ENCODE results near the gene AKNA.

AKNA gene

DNA sequence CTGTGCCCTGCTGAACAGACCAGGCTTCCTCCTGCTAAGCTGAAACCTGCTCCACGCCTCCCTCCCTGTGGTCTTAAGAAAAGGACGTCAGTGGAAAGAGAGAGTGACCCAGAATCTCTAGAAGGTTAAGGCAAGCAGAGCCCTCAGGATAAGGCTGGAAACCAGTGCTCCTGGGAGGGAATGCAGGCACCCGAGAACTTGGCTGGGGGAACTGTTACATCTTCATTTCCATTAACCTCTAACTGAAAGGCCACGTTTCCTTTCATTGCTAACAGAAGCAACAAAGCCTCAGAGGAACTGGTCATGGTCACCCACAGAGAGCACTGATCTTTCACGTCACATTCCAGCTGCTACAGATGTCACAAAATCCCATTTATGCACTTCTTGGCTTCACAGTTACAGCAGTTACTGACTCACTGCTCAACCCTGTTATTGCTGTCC, 26.1 kb upstream of the AKNA start:
- no peak for FAIRE-seq
- no peak for DNase-seq (ENCODE audit: insufficient read length)
- no peak for TF ChIP-seq POLR2AphosphoS5 (IDR thresholded peaks at IDR 0.05; ENCODE audit: low read depth, low read length)
- TF ChIP-seq TAF1 (IDR thresholded peaks at IDR 0.05; ENCODE audit: borderline replicate concordance, low read depth, low read length) = no peak
- TF ChIP-seq POLR2A (IDR thresholded peaks at IDR 0.05; ENCODE audit: low read depth, low read length) = no peak

DNA sequence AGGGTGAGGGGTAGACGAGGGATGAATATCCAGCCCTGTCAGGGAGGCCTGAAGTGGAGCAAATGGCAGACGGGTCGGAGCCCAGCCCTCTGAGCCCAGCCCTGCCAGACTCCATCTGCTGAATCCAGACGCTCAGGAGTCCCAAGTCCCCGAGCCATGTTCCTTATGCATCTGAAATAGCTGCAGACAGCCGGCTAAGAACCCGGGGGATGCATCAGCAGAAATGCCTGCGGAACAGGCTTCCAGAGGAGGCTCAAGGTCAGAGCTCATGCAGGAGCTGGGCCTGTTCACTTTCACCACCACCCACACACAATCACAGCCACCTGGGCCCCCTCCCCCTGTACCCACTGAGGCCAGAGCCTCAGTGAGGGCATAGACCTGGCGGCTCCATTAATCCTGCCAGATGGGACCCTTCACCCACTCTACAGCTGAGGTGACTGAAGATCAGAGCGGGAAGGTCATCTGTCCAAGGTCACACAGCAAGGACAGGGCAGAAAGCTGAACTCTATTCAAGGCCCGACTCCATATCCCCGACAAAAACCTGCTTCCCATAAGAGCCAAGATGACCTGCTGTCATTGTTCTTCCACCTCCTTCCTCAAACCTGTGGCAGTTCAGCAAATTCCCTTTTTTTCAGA, 24.4 kb upstream of the AKNA start:
- TF ChIP-seq POLR2AphosphoS5 (IDR thresholded peaks at IDR 0.05; ENCODE audit: low read depth, low read length) (no peak), POLR2A (IDR thresholded peaks at IDR 0.05; ENCODE audit: low read depth, low read length) (no peak), TAF1 (IDR thresholded peaks at IDR 0.05; ENCODE audit: borderline replicate concordance, low read depth, low read length) (no peak)
- FAIRE-seq = no peak
- DNase-seq (ENCODE audit: insufficient read length) = no peak

DNA sequence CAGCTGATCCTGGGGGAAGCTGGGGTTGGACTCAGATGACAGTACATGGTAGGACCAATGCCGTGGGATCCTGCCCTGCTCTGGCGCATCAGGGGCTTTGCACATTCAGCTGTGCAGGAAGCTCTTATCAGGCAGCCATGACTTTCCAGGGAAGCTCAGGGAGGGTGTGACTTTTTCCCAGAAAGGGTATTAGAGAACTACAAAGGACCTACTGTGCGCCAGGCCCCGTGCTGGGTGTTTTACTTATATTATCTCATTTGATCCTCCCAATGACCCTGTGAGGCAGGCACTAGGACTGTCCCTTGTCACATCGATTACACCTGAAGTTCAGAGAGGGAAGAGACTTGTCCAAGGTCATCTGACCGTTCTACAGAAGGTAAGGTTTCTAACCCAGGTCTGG, 23.7 kb upstream of the AKNA start:
- DNase-seq (ENCODE audit: insufficient read length) = no peak
- FAIRE-seq = no peak
- TF ChIP-seq POLR2A (IDR thresholded peaks at IDR 0.05; ENCODE audit: low read depth, low read length) (no peak), POLR2AphosphoS5 (IDR thresholded peaks at IDR 0.05; ENCODE audit: low read depth, low read length) (no peak), TAF1 (IDR thresholded peaks at IDR 0.05; ENCODE audit: borderline replicate concordance, low read depth, low read length) (no peak)

DNA sequence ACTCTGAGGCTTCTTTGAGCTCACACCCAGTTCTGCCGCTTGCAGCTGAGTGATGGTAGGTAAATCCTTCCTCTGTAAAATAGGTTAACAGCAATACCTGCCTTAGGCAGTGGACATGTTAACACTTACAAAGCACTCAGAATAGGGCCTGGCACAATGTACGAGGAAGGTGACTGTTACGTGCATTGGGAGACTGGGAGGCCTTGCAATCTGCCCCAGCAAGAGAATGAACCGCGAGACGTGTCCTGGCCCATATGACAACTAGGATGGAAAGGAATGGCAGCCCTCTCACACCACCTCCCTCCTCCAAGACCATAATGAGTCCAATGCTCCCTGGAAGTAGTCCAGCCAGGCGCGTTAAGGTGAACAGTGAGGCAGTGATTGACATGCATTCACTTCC, 23.1 kb upstream of the AKNA start:
- FAIRE-seq = no peak
- DNase-seq (ENCODE audit: insufficient read length) = no peak
- TF ChIP-seq POLR2AphosphoS5 (IDR thresholded peaks at IDR 0.05; ENCODE audit: low read depth, low read length) (no peak), POLR2A (IDR thresholded peaks at IDR 0.05; ENCODE audit: low read depth, low read length) (no peak), TAF1 (IDR thresholded peaks at IDR 0.05; ENCODE audit: borderline replicate concordance, low read depth, low read length) (no peak)

DNA sequence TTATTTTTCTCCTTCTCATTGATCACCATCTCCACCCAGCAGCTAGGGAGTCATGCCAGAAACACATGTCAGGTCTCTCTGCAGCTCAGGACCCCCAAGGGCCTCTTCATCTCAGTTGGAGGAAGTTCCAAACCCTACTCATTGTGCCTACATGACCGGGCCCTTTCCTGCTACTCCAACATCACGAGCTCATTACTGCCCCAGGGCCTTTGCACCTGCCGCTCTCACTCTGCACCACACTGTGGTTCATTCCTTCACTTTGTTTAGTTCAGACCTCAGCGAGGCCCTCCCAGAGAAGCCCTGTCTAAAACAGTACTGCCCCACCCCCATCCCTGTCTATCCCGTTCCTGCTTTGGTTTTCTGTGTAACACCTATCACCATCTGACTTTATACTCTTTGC, 22.1 kb upstream of the AKNA start:
- no peak for DNase-seq (ENCODE audit: insufficient read length)
- no peak for FAIRE-seq
- TF ChIP-seq POLR2AphosphoS5 (IDR thresholded peaks at IDR 0.05; ENCODE audit: low read depth, low read length) (no peak), TAF1 (IDR thresholded peaks at IDR 0.05; ENCODE audit: borderline replicate concordance, low read depth, low read length) (no peak), POLR2A (IDR thresholded peaks at IDR 0.05; ENCODE audit: low read depth, low read length) (no peak)

DNA sequence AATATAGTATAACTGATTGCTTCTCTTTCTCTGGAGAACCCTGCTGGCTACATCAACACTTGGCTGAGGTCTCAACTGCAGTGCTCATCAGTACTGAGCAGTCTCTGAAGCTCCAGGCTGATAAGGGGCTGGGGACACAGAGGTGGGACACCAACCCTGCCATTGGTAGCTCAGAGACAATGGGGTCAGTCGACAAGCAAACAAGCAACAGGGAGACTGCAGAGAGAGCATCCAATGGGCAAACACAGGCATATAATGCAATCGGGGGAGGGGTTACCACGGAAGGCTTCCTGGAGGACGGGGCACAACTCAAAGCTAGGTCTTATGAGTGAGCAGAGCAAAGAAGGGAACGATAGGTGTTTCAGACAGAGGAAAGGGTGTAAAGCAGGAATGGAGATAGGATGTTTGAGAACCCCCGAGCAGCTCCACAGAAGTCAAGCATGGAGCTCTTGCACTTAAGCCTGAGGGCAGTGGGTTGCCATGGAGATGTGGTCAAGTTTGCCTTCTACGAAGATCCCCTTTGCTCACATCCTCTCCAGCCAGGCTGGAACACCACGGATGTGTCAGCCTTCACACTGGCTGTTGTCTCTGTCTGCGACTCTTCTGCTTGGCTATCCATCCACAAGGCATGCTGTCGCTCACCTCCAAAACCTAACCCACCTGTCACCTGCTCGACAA, 21.5 kb upstream of the AKNA start:
- DNase-seq (ENCODE audit: insufficient read length) = no peak
- FAIRE-seq = no peak
- TF ChIP-seq POLR2AphosphoS5 (IDR thresholded peaks at IDR 0.05; ENCODE audit: low read depth, low read length) (no peak), POLR2A (IDR thresholded peaks at IDR 0.05; ENCODE audit: low read depth, low read length) (no peak), TAF1 (IDR thresholded peaks at IDR 0.05; ENCODE audit: borderline replicate concordance, low read depth, low read length) (no peak)

DNA sequence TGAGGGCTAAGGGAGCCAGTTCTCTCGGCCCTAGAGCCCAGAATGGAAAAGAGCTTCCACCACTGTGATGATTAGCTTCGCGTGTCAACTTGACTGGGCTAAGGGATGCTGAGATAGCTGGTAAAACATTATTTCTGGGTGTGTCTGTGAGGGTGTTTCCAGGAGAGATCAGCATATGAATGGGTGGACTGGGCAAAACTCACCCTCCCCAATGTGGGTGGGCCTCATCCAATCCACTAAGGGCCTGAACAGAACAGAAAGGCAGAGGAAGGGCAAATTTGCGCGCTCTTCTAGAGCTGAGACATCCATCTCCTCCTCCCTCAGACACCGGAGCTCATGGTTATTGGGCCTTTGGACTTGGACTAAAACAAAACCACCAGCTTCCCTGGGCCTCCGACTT, 20.9 kb upstream of the AKNA start:
- DNase-seq (ENCODE audit: insufficient read length) = no peak
- TF ChIP-seq POLR2A (IDR thresholded peaks at IDR 0.05; ENCODE audit: low read depth, low read length) (no peak), TAF1 (IDR thresholded peaks at IDR 0.05; ENCODE audit: borderline replicate concordance, low read depth, low read length) (no peak), POLR2AphosphoS5 (IDR thresholded peaks at IDR 0.05; ENCODE audit: low read depth, low read length) (no peak)
- FAIRE-seq = no peak

DNA sequence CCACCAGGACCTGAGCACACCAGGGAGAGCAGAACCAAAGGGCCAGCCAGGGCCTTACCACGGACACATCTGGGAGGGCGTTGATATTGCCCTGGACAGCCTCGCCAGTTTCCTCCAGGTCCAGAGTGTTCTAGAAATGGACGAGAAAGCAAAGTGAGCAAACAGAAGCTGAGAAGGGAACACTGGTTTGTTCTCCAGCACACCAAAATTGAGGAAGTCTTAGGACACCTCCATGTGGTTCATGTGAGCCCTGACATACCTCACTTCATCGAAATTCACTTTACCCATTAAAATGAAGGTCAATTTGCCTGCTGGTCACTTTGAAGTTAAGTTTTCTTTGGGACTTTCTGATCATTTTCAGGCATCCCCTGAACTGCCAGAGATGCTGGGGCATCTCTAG, 20.1 kb upstream of the AKNA start:
- FAIRE-seq (no peak), DNase-seq (ENCODE audit: insufficient read length) (no peak)
- TF ChIP-seq POLR2AphosphoS5 (IDR thresholded peaks at IDR 0.05; ENCODE audit: low read depth, low read length) (no peak), POLR2A (IDR thresholded peaks at IDR 0.05; ENCODE audit: low read depth, low read length) (no peak), TAF1 (IDR thresholded peaks at IDR 0.05; ENCODE audit: borderline replicate concordance, low read depth, low read length) (no peak)

DNA sequence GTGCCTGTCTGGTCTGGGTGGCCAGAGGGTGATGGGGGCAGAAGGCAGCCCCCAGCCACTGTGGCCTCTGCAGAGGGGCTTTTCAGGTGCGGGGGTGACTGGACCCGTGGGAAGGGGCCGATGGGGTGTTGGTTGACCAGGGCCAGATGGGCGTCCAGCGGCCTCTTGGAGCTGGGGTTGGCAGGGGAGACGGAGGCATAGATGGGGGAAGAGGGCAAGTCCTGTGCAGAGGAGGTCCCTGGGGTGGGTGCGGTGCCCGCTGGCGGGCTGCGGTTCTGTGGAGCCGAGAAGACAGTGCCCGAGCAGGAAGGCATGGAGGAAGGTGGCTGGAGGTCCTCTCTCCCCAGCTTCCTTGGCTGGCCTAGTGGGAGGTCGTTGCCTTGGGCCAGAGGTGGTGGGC, 18.7 kb upstream of the AKNA start:
- no peak for DNase-seq (ENCODE audit: insufficient read length)
- TF ChIP-seq POLR2A (IDR thresholded peaks at IDR 0.05; ENCODE audit: low read depth, low read length) (no peak), POLR2AphosphoS5 (IDR thresholded peaks at IDR 0.05; ENCODE audit: low read depth, low read length) (no peak)
- FAIRE-seq = no peak

DNA sequence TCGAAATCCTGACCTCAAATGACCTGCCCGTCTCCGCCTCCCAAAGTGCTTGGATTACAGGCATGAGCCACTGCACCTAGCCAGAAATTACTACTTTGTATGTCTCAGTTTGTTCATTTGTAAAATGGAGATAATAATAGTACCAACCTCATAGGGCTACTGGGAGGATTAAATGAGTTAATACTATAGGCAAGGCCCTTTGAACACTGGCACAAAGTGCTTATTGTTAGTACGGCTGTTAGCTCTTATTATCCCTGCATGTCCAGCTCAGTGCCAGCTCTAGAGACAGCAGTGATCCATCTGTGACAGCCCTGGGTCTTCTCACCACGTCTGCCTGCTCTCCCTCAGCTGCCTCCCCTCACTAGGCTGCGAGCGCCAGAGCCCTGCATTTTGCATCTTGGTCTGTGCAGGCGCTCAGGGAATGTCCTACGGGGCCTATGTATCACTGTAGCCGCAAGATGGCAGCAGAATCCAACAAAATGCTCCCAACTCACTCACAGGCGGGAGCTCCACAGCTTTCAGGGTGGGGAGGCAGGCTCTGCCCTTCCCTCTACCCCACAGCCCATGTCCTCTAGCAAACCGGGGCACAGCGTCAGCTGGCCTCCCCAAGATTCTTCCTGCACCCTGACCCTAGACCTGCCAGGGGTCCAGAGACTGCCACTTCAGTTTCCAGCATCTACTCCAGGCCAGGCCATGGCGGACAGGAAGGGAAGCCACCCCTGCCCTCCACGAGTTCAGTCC, 17.7 kb upstream of the AKNA start:
- TF ChIP-seq POLR2AphosphoS5 (IDR thresholded peaks at IDR 0.05; ENCODE audit: low read depth, low read length) = no peak
- TF ChIP-seq TAF1 (IDR thresholded peaks at IDR 0.05; ENCODE audit: borderline replicate concordance, low read depth, low read length) = no peak
- TF ChIP-seq POLR2A (IDR thresholded peaks at IDR 0.05; ENCODE audit: low read depth, low read length) = no peak
- peak; percentile 92 for FAIRE-seq

DNA sequence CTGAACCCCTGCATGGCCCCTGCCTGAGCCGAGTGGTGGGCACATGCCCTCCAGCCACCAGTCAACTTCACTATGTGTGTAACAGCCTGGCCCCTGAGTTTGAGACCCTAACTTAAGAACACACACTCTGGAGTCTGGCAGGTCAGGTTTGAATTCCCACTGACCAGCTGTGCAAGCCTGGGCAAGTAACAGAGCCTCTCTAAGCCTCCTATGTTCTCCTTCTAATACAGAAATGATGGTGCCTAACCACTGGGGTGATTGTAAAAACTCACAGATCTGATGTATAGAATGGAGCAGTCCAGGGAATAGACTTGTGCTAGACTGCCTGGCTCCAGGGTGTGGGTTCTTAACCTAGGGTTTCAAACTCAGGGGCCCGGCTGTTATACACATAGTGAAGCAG, 16.7 kb upstream of the AKNA start:
- FAIRE-seq = no peak
- TF ChIP-seq TAF1 (IDR thresholded peaks at IDR 0.05; ENCODE audit: borderline replicate concordance, low read depth, low read length) = no peak
- no peak for TF ChIP-seq POLR2A (IDR thresholded peaks at IDR 0.05; ENCODE audit: low read depth, low read length)
- no peak for TF ChIP-seq POLR2AphosphoS5 (IDR thresholded peaks at IDR 0.05; ENCODE audit: low read depth, low read length)
- DNase-seq (ENCODE audit: insufficient read length) = no peak

More for the DNA sequence above, 17.7 kb upstream of the AKNA start:
- DNase-seq (ENCODE audit: insufficient read length) = peak; percentile 87
